ENCODE data around the gene ALDOC.

The ALDOC gene

GRCh38 chr17:28530250-28530649 is 46.4 kb downstream of the ALDOC start:
- DNase-seq: no peak

DNA sequence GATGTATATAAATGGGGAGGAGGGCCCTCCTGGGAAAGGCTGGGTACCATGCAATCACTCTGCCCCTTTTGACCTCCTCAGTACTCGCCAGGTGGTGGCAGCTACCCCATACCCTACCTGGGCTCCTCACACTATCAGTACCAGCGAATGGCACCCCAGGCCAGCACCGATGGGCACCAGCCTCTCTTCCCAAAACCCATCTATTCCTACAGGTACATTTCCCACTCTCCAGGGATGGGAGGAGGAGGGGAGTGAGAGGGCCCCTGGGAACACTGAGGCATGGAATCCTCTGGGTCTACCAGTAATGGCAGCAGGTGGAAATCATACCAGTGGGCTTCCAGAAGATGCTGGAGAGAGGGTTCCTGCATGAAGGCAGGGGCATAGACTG is 47.7 kb downstream of the ALDOC start:
- DNase-seq: no peak

GRCh38 chr17:28528327-28529012 is 48.2 kb downstream of the ALDOC start:
- no peak for DNase-seq

- no peak for DNase-seq
Measured at GRCh38 chr17:28527859-28528258, 48.8 kb downstream of the ALDOC start.

DNA sequence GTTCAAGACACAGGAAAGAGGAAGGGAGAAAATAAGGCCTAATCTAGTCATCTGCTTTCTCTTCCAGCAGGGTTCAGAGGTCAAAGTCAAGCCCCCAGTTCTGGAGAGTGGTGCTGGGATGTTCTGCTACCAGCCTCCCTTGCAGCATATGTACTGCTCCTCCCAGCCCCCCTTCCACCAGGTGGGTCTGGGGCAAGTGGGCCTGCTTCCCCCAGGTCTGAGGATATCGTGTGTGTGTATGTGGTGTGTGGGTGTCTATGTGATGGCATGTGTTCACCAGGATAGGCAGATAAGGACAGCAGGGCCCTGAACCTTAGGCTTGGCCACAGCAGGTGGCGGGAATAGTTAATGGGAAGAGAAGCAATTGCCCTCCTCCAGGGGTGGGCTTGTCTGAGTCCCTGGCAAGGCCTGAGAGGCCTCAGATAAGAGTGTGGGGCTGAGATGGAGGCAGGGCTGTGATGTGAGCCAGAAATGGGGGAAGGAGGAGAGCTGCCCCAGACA is 49.5 kb downstream of the ALDOC start:
- no peak for DNase-seq

DNA sequence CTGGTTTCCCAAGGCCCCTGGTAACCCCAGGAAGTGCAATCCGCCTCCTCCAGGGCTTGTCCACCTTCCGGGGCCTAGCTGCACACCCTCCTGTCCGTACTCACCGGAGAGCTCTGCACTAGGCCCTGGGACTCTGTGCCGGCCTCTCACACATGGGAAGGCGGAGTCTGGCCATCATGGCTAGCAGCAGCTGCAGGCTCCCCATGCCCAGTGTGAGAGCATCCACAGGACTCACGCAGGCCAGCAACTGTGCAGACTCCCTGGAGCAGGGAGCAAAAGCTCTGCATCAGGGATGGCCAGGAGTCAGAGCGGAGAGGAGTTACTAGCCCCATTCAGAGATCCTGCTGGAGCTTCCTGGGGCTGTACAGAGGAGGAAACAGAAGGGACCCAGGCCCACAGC is 50.3 kb downstream of the ALDOC start:
- DNase-seq: no peak

DNA sequence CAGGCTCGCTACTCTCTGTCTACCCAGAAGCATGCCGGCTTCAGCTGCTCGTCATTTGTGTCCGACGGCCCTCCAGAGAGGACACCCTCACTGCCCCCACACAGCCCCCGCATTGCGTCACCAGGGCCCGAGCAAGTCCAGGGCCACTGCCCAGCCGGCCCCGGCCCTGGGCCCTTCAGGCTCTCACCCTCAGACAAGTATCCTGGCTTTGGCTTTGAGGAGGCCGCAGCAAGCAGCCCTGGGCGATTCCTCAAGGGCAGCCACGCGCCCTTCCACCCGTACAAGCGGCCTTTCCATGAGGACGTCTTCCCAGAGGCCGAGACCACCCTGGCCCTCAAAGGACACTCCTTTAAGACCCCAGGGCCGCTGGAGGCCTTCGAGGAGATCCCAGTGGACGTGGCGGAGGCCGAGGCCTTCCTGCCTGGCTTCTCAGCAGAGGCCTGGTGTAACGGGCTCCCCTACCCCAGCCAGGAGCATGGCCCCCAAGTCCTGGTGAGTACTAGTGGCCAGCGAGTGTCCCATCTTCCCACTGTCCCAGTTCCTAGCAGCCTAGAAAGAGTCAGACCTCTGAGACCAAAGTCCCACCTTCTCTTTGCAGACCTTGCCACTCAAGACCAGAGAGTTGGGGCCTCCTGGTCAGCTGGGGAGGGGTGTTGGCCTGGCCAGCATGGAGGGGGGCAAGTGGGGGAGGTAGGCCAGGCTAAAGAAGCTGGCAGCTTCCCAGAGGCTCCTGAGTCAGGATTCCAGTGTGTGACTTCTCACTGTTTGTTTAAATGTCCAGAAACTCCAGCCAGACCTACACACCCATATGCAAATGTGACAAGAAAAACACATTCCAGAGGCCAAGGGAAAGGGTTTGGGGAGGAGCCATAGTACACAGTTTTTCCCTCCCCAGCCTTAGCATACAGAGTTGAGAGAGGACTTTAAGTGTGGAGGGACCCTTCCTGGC is 51.9 kb downstream of the ALDOC start:
- no peak for DNase-seq

DNA sequence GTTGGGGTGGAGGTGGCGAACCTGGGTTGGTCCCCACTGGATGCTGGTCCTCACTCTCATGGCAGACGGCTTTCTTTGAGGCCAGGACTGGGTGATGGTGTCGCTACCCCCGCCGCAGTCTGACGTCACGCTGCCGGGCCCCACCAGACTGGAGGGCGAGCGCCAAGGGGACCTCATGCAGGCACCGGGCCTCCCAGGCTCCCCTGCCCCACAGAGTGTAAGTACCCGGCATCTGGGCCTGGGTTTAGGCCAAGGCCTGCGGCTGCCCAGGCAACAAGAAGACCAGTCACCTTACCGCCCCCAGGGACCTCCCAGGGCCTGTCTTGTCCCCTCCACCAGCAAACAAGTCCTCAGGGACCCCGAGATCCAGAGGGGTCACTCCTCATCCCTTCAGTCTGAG is 52.8 kb downstream of the ALDOC start:
- no peak for DNase-seq

DNA sequence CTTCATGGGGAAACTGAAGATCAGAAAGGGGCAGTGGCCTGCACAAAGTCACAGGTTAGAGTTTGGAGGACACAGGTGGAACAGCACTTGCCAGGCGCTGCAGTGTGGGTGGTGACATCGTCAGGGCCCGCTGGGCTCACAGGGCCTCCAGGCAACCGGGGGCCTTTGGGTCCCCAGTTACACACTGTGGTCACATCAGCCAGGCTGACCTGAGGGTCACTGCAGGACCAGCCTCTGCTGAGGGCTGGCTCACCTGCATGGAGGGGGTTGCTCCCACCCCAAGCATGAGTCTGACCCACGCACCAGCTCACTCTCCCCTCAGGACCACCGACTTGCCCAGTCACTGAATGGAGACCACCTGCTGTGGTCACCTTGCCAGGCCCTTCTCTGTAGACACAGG is 53.5 kb downstream of the ALDOC start:
- DNase-seq: no peak

All from activated CD4-positive, alpha-beta T cell treated with anti-CD3 and anti-CD28 coated beads for 48 hours (primary cell).